A673 (cell line): Measurements from ENCODE around the gene CHAT.

Experiments used
- CTCF ChIP-seq: fragments of 300-800, 200-600 bp; sonication (generic); conservative IDR thresholded peaks from 2 replicates; pipeline ENCODE4 v1.5.1; 2017; ENCODE audit warnings: low read depth, mild to moderate bottlenecking, antibody characterized with exemption, low read length, moderate library complexity, mixed read lengths
- EZH2 ChIP-seq: fragments of 200-600 bp; sonication (generic); IDR thresholded peaks from 2 replicates; pipeline ENCODE4 v1.6.1; 2017; ENCODE audit warnings: borderline replicate concordance, low read depth, mild to moderate bottlenecking, mixed read lengths, antibody characterized with exemption, low read length; ENCODE audit not compliant: poor library complexity, severe bottlenecking

DNA sequence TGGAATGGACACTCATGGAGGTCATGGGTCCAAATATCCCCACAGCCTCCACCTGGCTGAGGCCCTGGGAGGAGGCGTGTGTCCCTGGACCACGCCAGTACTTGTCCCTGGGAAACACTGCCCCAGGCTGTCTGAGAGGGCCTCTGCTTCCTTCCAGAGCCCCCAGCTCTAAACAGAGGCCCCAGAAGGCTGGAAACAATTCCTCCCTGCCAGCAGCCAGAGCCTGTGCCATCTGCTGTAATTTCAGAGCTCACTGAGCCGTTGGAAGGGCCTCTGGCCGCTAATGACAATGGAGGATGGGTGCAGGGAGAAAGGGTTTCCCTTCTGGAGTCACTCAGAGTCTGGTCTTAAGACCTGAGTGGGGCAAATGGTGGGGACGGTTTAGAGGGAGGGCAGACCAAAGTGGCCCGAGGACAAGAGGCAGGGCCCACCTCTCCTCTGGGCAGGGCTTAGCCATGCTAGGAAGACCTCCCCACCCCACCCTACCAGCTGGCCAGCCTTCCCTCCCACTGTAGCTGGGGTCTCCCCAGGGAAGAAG is 7.1 kb downstream of the CHAT start:
- TF ChIP-seq CTCF (no peak), EZH2 (no peak)
